ENCODE measurements around the gene FTCDNL1. TPM values are rescaled to one million over a fixed set of nuclear protein-coding genes. Genes with fewer than 3 reads are reported as not detected.

Gene FTCDNL1
- total RNA-seq, 2 experiments from 2014 or later, result 1.9 to 2.0 TPM

- no peak for TF ChIP-seq CTCF (IDR thresholded peaks at IDR 0.05)
- Mint-ChIP-seq H3K4me1 (ENCODE audit: low read depth) (no peaks in the 10 kb centered on the region), H3K27me3 (no peaks in the 10 kb centered on the region), H3K36me3 (ENCODE audit: low read depth) (no peaks in the 10 kb centered on the region), H3K9me3 (no peaks in the 10 kb centered on the region), H3K27ac (no peak overlapping the region), H3K4me3 (no peak overlapping the region)
- no peak for ATAC-seq
- ChIA-PET POLR2A (no interaction called here), CTCF (no interaction called here)
- DNase-seq, result no peak
- intact Hi-C loops (cut with micrococcal nuclease), result no loop called here
Observed at GRCh38 chr2:199778655-199779054, 72.3 kb downstream of the FTCDNL1 start.

- POLR2A ChIA-PET, result no interaction called here
- no peak overlapping the region for H3K27ac Mint-ChIP-seq
- H3K9me3 Mint-ChIP-seq, result no peaks in the 10 kb centered on the region
- no peaks in the 10 kb centered on the region for H3K36me3 Mint-ChIP-seq (ENCODE audit: low read depth)
- CTCF ChIA-PET, result interaction anchor here (1.1 kb wide), 1 partner anchor 38 kb away, joined by 3 read pairs; no protein-coding TSS in a partner anchor
- TF ChIP-seq CTCF (IDR thresholded peaks at IDR 0.05), result no peak
- no peaks in the 10 kb centered on the region for H3K4me1 Mint-ChIP-seq (ENCODE audit: low read depth)
- H3K4me3 Mint-ChIP-seq, result no peak overlapping the region
- intact Hi-C loops (cut with micrococcal nuclease), result no loop called here
- H3K27me3 Mint-ChIP-seq, result no peaks in the 10 kb centered on the region
- ATAC-seq, result no peak
- DNase-seq, result no peak
Observed at GRCh38 chr2:199777916-199778315, 73.1 kb downstream of the FTCDNL1 start.

DNA sequence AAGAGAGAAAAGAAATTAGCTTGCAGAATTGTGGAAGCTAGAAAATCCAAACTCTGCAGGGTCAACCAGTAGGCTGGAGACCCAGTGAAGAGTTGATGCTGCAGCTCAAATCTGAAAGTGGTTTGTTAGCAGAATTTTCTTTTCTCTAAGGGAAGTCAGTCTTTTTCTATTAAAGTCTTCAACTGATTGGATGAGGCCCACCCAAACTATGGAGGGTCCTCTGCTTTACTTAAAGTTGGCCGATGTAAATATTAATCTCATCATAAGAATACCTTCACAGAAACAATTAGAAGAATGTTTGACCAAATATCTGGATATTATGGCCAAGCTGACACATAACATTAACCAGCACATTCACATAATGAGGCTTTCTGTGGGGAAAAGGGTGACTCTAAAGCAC, 73.7 kb downstream of the FTCDNL1 start:
- no peaks in the 10 kb centered on the region for H3K4me1 Mint-ChIP-seq (ENCODE audit: low read depth)

DNA sequence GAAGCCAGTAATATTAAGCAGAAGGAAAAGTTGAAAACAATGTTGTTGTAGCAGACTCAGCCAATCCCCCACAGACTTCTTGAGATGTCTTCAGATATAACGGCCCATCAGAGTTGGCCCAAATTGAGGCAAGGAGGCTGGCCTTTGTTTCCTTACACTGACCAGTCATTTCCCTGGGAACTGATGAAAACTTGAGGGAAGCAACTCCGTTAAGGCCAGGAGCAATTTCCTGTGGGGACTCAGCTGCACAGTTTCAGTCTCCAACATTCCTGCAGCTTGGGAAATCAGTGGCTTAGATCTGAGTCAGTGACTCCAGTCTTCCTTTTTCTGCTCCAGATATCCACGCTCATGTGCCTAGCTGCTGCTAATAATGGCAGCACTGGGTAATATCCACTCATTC, 75.7 kb downstream of the FTCDNL1 start:
- Mint-ChIP-seq H3K36me3 (ENCODE audit: low read depth) (no peaks in the 10 kb centered on the region), H3K4me1 (ENCODE audit: low read depth) (no peaks in the 10 kb centered on the region), H3K27ac (no peak overlapping the region), H3K27me3 (no peaks in the 10 kb centered on the region), H3K9me3 (no peaks in the 10 kb centered on the region), H3K4me3 (no peak overlapping the region)
- no peak for DNase-seq
- no peak for ATAC-seq
- ChIA-PET CTCF (no interaction called here), POLR2A (no interaction called here)
- intact Hi-C loops (cut with micrococcal nuclease), result no loop called here
- TF ChIP-seq CTCF (IDR thresholded peaks at IDR 0.05), result no peak

More for the DNA sequence above, 73.7 kb downstream of the FTCDNL1 start:
- no peaks in the 10 kb centered on the region for H3K36me3 Mint-ChIP-seq (ENCODE audit: low read depth)
- ATAC-seq, result no peak
- no peak for DNase-seq
- H3K4me3 Mint-ChIP-seq, result no peak overlapping the region
- CTCF ChIA-PET, result interaction anchor here (1.1 kb wide), 1 partner anchor 37 kb away, joined by 3 read pairs; no protein-coding TSS in a partner anchor
- no peak overlapping the region for H3K27ac Mint-ChIP-seq
- H3K9me3 Mint-ChIP-seq, result no peaks in the 10 kb centered on the region
- POLR2A ChIA-PET, result no interaction called here
- no peak for TF ChIP-seq CTCF (IDR thresholded peaks at IDR 0.05)
- no peaks in the 10 kb centered on the region for H3K27me3 Mint-ChIP-seq
- intact Hi-C loops (cut with micrococcal nuclease), result no loop called here

GRCh38 chr2:199772035-199772976, 78.7 kb downstream of the FTCDNL1 start:
- no peak for ATAC-seq
- CTCF ChIA-PET, result no interaction called here

More at GRCh38 chr2:199772035-199772976, 78.7 kb downstream of the FTCDNL1 start:
- TF ChIP-seq CTCF (IDR thresholded peaks at IDR 0.05), result no peak
- H3K27ac Mint-ChIP-seq, result no peak overlapping the region
- intact Hi-C loops (cut with micrococcal nuclease), result no loop called here
- POLR2A ChIA-PET, result no interaction called here
- H3K36me3 Mint-ChIP-seq (ENCODE audit: low read depth), result no peaks in the 10 kb centered on the region
- H3K4me1 Mint-ChIP-seq (ENCODE audit: low read depth), result no peaks in the 10 kb centered on the region
- no peaks in the 10 kb centered on the region for H3K9me3 Mint-ChIP-seq
- DNase-seq, result no peak
- no peaks in the 10 kb centered on the region for H3K27me3 Mint-ChIP-seq
- H3K4me3 Mint-ChIP-seq, result no peak overlapping the region

All from activated CD8-positive, alpha-beta T cell treated with anti-CD3 and anti-CD28 coated beads for 36 hours (primary cell).